Breast epithelium (tissue), 3 donors: ENCODE results near the gene TECTA.

Source experiments
- POLR2AphosphoS5 ChIP-seq, 3 donors: sonication (generic); formaldehyde crosslinking; IDR thresholded peaks; one replicate each; pipeline ENCODE4 v1.6.1; 2017; ENCODE audit warnings: antibody characterized with exemption in 3 of 3
- TF ChIP-seq, protein P1 (sequence below), 3 donors: fragments of 450-650 bp; IDR thresholded peaks; one replicate each; pipeline ENCODE4 v1.5.1; 2016 to 2017; ENCODE audit warnings: antibody characterized with exemption in 3 of 3, mild to moderate bottlenecking in 3 of 3, moderate library complexity in 3 of 3

DNA sequence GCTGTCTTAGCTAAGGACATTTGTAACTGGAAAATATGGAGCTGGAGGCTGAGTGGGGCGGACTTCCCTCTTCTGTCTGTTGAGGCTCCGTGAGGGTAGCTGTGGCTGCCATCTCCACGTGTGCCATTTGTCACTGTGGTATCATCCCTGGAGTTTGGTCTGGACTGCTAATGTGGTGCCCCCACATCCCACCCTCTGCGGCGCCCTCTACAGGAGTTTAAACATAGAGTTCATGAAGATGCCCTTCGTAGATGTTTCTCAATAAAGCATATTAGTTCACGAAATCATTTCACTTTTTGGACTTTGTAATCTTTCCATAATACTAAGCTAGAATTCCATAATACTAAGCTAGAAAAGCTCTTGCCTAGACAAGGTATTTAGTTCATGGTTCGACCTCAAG is 52.4 kb downstream of the TECTA start:
- TF ChIP-seq, protein P1, sequence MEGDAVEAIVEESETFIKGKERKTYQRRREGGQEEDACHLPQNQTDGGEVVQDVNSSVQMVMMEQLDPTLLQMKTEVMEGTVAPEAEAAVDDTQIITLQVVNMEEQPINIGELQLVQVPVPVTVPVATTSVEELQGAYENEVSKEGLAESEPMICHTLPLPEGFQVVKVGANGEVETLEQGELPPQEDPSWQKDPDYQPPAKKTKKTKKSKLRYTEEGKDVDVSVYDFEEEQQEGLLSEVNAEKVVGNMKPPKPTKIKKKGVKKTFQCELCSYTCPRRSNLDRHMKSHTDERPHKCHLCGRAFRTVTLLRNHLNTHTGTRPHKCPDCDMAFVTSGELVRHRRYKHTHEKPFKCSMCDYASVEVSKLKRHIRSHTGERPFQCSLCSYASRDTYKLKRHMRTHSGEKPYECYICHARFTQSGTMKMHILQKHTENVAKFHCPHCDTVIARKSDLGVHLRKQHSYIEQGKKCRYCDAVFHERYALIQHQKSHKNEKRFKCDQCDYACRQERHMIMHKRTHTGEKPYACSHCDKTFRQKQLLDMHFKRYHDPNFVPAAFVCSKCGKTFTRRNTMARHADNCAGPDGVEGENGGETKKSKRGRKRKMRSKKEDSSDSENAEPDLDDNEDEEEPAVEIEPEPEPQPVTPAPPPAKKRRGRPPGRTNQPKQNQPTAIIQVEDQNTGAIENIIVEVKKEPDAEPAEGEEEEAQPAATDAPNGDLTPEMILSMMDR (IDR thresholded peaks at IDR 0.05) = no peak
- no peak for TF ChIP-seq POLR2AphosphoS5 (IDR thresholded peaks at IDR 0.05)
